Trophoblast cell (in vitro differentiated cells and primary cell): ENCODE measurements around the gene MSL1.

Experiments
- DNase-seq, 2 donors: peaks; one replicate each; pipeline ENCODE4 v3.0.0-alpha.2; 2016
- H2AFZ ChIP-seq: 2 replicates; pipeline ENCODE4 v1.6.1; 2013; ENCODE audit warnings: low read length, moderate library complexity, mild to moderate bottlenecking; ENCODE audit not compliant: insufficient read depth, poor library complexity
- H2AK5ac ChIP-seq: 2 replicates; pipeline ENCODE4 v1.6.1; 2013; ENCODE audit warnings: mild to moderate bottlenecking, low read length
- H2BK120ac ChIP-seq: 2 replicates; pipeline ENCODE4 v1.6.1; 2013; ENCODE audit warnings: low read length, mild to moderate bottlenecking, moderate library complexity; ENCODE audit not compliant: insufficient read depth, poor library complexity
- H2BK12ac ChIP-seq: 2 replicates; pipeline ENCODE4 v1.6.1; 2013; ENCODE audit warnings: mild to moderate bottlenecking, low read length, moderate library complexity
- H2BK5ac ChIP-seq: 2 replicates; pipeline ENCODE4 v1.6.1; 2013; ENCODE audit warnings: low read length, low read depth, moderate library complexity, mild to moderate bottlenecking; ENCODE audit not compliant: poor library complexity
- H3K14ac ChIP-seq: 2 replicates; pipeline ENCODE4 v1.6.1; 2013; ENCODE audit warnings: mild to moderate bottlenecking, low read length
- H3K18ac ChIP-seq: 2 replicates; pipeline ENCODE4 v1.6.1; 2013; ENCODE audit warnings: mild to moderate bottlenecking, low read length
- H3K23ac ChIP-seq: 2 replicates; pipeline ENCODE4 v1.6.1; 2013; ENCODE audit warnings: low read length
- H3K27ac ChIP-seq: 2 replicates; pipeline ENCODE4 v1.5.1; 2013; ENCODE audit warnings: low read depth, mild to moderate bottlenecking, inconsistent platforms, low read length, moderate library complexity
- H3K27me3 ChIP-seq: 2 replicates; pipeline ENCODE4 v1.6.1; 2013; ENCODE audit warnings: inconsistent platforms, mild to moderate bottlenecking, low read length, moderate library complexity; ENCODE audit not compliant: insufficient read depth
- H3K36me3 ChIP-seq, 2 experiments: 1 replicate in 1 of 2; 2 replicates in 1 of 2; pipeline ENCODE4 v1.6.1; 2013; ENCODE audit warnings: low read length in 2 of 2, mild to moderate bottlenecking in 2 of 2, moderate library complexity in 1 of 2; ENCODE audit not compliant: insufficient read depth in 2 of 2, control insufficient read depth in 1 of 2
- H3K4ac ChIP-seq: 2 replicates; pipeline ENCODE4 v1.6.1; 2013; ENCODE audit warnings: low read depth, mild to moderate bottlenecking, low read length, moderate library complexity
- H3K4me1 ChIP-seq, 2 experiments: 1 replicate in 1 of 2; 2 replicates in 1 of 2; pipeline ENCODE4 v1.6.1; 2013; ENCODE audit warnings: low read length in 2 of 2, mild to moderate bottlenecking in 2 of 2, moderate library complexity in 1 of 2; ENCODE audit not compliant: insufficient read depth in 2 of 2, control insufficient read depth in 1 of 2
- H3K4me2 ChIP-seq: 2 replicates; pipeline ENCODE4 v1.6.1; 2013; ENCODE audit warnings: inconsistent platforms, mild to moderate bottlenecking, low read length, moderate library complexity
- H3K4me3 ChIP-seq: 2 replicates; pipeline ENCODE4 v1.5.1; 2013; ENCODE audit warnings: mild to moderate bottlenecking, low read depth, low read length, inconsistent platforms
- H3K79me1 ChIP-seq: one replicate; pipeline ENCODE4 v1.6.1; 2013; ENCODE audit warnings: low read length
- H3K79me2 ChIP-seq: 2 replicates; pipeline ENCODE4 v1.6.1; 2013; ENCODE audit warnings: low read length, mild to moderate bottlenecking; ENCODE audit not compliant: control insufficient read depth, insufficient read depth, poor library complexity
- H3K9ac ChIP-seq: 2 replicates; pipeline ENCODE4 v1.6.1; 2013; ENCODE audit warnings: mild to moderate bottlenecking, low read length
- H3K9me3 ChIP-seq: 2 replicates; pipeline ENCODE4 v1.6.1; 2013; ENCODE audit warnings: low read depth, mild to moderate bottlenecking, control low read depth, inconsistent platforms, low read length; ENCODE audit not compliant: insufficient read depth
- H4K12ac ChIP-seq: 2 replicates; pipeline ENCODE4 v1.6.1; 2013; ENCODE audit warnings: low read depth, mild to moderate bottlenecking, low read length, moderate library complexity
- H4K8ac ChIP-seq: 2 replicates; pipeline ENCODE4 v1.6.1; 2013; ENCODE audit warnings: low read depth, mild to moderate bottlenecking, low read length, moderate library complexity
- H4K91ac ChIP-seq: one replicate; pipeline ENCODE4 v1.6.1; 2013; ENCODE audit warnings: low read depth, mild to moderate bottlenecking, low read length, moderate library complexity
- WGBS: extraction: QIAGEN DNeasy Blood & Tissue Kit; methylation state at CpG from one replicate; pipeline ENCODE4 v1.1.7; 2013; ENCODE audit warnings: missing lambda C conversion rate; ENCODE audit not compliant: insufficient read length, insufficient coverage; ENCODE audit errors: extremely low coverage; 5-methylcytosine and 5-hydroxymethylcytosine counted together

Gene MSL1

GRCh38 chr17:40176754-40177110 is 55.0 kb downstream of the MSL1 start:
- no peak overlapping the region for H4K12ac ChIP-seq
- H2AK5ac ChIP-seq = no peak overlapping the region
- H2BK5ac ChIP-seq = no peak overlapping the region
- no peak overlapping the region for H3K18ac ChIP-seq
- WGBS = no CpG with 5 or more reads among the region's 2 CpGs
- H3K9ac ChIP-seq = no peak overlapping the region
- no peak overlapping the region for H2BK120ac ChIP-seq
- H3K79me2 ChIP-seq = no peaks in the 10 kb centered on the region
- no peak overlapping the region for H3K4me2 ChIP-seq
- no peak overlapping the region for H2AFZ ChIP-seq
- H3K14ac ChIP-seq = no peak overlapping the region
- no peak overlapping the region for H3K4ac ChIP-seq
- DNase-seq = no peak
- no peak overlapping the region for H4K8ac ChIP-seq
- no peaks in the 10 kb centered on the region for H3K9me3 ChIP-seq
- no peaks in the 10 kb centered on the region for H3K27me3 ChIP-seq
- H3K23ac ChIP-seq = no peak overlapping the region
- peaks cover 0 to 5% of the 10 kb centered on the region in 2 experiments for H3K4me1 ChIP-seq
- no peak overlapping the region for H2BK12ac ChIP-seq
- no peak overlapping the region for H3K4me3 ChIP-seq
- H3K27ac ChIP-seq = no peak overlapping the region
- H3K79me1 ChIP-seq = peaks cover 3% of the 10 kb centered on the region
- peaks cover 9 to 13% of the 10 kb centered on the region in 2 experiments for H3K36me3 ChIP-seq
- no peak overlapping the region for H4K91ac ChIP-seq

- no peaks in the 10 kb centered on the region for H3K79me2 ChIP-seq
- H3K14ac ChIP-seq = no peak within 1 kb of the TSS
- no peak within 1 kb of the TSS for H2BK120ac ChIP-seq
- H3K36me3 ChIP-seq = peaks cover 7 to 9% of the 10 kb centered on the region in 2 experiments
- H3K4ac ChIP-seq = no peak within 1 kb of the TSS
- H3K4me2 ChIP-seq = peak within 1 kb of the TSS; percentile 99
- H4K8ac ChIP-seq = no peak within 1 kb of the TSS
- no peak within 1 kb of the TSS for H2AK5ac ChIP-seq
- H3K18ac ChIP-seq = no peak within 1 kb of the TSS
- WGBS = no CpG with 5 or more reads among the region's 57 CpGs
- peak within 1 kb of the TSS; percentile 74 for H2AFZ ChIP-seq
- H3K9me3 ChIP-seq = no peaks in the 10 kb centered on the region
- H3K27ac ChIP-seq = no peak within 1 kb of the TSS
- no peak within 1 kb of the TSS for H2BK12ac ChIP-seq
- no peak within 1 kb of the TSS for H2BK5ac ChIP-seq
- no peaks in the 10 kb centered on the region for H3K27me3 ChIP-seq
- peak; percentile 56 to 69 for DNase-seq
- H3K4me3 ChIP-seq = peak within 1 kb of the TSS; percentile 72
- H3K9ac ChIP-seq = no peak within 1 kb of the TSS
- H3K79me1 ChIP-seq = peaks cover 3% of the 10 kb centered on the region
- H3K23ac ChIP-seq = no peak within 1 kb of the TSS
- H4K12ac ChIP-seq = no peak within 1 kb of the TSS
- peaks cover 0 to 5% of the 10 kb centered on the region in 2 experiments for H3K4me1 ChIP-seq
- no peak within 1 kb of the TSS for H4K91ac ChIP-seq
Observed at GRCh38 chr17:40177275-40177874, 55.6 kb downstream of the MSL1 start, which contains the start of gene RAPGEFL1. RAPGEFL1 (plus strand) TSS chr17:40177470; CDS start chr17:40177862, 392 bp downstream.

GRCh38 chr17:40178021-40178601 is 56.3 kb downstream of the MSL1 start:
- Histone ChIP-seq H3K23ac (no peak overlapping the region), H2BK120ac (no peak overlapping the region), H2BK5ac (no peak overlapping the region), H3K9ac (no peak overlapping the region), H4K12ac (no peak overlapping the region), H3K79me1 (peaks cover 3% of the 10 kb centered on the region), H3K4me1 (peaks cover 0 to 5% of the 10 kb centered on the region in 2 experiments), H3K14ac (no peak overlapping the region), H2AFZ (no peak overlapping the region), H3K9me3 (no peaks in the 10 kb centered on the region), H3K4ac (no peak overlapping the region), H3K27me3 (no peaks in the 10 kb centered on the region), H4K91ac (no peak overlapping the region), H3K27ac (no peak overlapping the region), H4K8ac (no peak overlapping the region), H3K4me3 (no peak overlapping the region), H2BK12ac (no peak overlapping the region), H3K36me3 (peaks cover 6 to 9% of the 10 kb centered on the region in 2 experiments), H3K79me2 (no peaks in the 10 kb centered on the region), H2AK5ac (no peak overlapping the region), H3K4me2 (peak overlapping the region; percentile 99), H3K18ac (no peak overlapping the region)
- no peak for DNase-seq
- WGBS = no CpG with 5 or more reads among the region's 46 CpGs

GRCh38 chr17:40178660-40179059 is 56.9 kb downstream of the MSL1 start:
- no peaks in the 10 kb centered on the region for H3K9me3 ChIP-seq

More at GRCh38 chr17:40178660-40179059, 56.9 kb downstream of the MSL1 start:
- no peaks in the 10 kb centered on the region for H3K79me2 ChIP-seq
- H3K4me1 ChIP-seq = peaks cover 0 to 5% of the 10 kb centered on the region in 2 experiments
- DNase-seq = no peak
- H4K8ac ChIP-seq = no peak overlapping the region
- H3K4ac ChIP-seq = no peak overlapping the region
- H4K12ac ChIP-seq = no peak overlapping the region
- no peak overlapping the region for H3K4me3 ChIP-seq
- H3K9ac ChIP-seq = no peak overlapping the region
- no CpG with 5 or more reads among the region's 7 CpGs for WGBS
- H3K79me1 ChIP-seq = peaks cover 3% of the 10 kb centered on the region
- no peak overlapping the region for H3K27ac ChIP-seq
- H2AK5ac ChIP-seq = no peak overlapping the region
- H4K91ac ChIP-seq = no peak overlapping the region
- H3K27me3 ChIP-seq = no peaks in the 10 kb centered on the region
- H2BK120ac ChIP-seq = no peak overlapping the region
- H2AFZ ChIP-seq = no peak overlapping the region
- H2BK5ac ChIP-seq = no peak overlapping the region
- H2BK12ac ChIP-seq = no peak overlapping the region
- H3K18ac ChIP-seq = no peak overlapping the region
- peaks cover 6 to 9% of the 10 kb centered on the region in 2 experiments for H3K36me3 ChIP-seq
- H3K23ac ChIP-seq = no peak overlapping the region
- H3K4me2 ChIP-seq = no peak overlapping the region
- no peak overlapping the region for H3K14ac ChIP-seq
